Measurements from ENCODE around the gene PDE10A.

DNA sequence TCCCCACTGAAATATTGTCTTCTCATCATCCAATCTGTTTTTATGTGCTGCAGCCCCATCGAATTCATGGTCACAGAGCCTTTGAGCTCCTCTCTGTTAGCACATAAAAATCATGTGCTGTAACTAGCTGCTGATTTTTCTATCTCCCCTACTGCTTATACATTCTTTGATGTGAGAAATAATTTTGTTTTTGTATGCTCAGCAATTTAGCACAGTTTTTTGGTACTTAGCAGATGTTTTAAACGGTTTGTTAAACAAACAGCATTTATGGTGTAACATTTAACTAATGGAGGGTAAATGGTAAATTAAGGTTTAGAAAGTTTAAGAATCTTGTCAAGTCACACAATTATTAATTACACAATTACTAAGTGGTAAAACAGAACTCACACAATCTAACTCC is 221.9 kb downstream of the PDE10A start:
- TF ChIP-seq NR1H2 (CRISPR knock-in tag; IDR thresholded peaks at IDR 0.05) (no peak), SP1 (CRISPR knock-in tag; conservative IDR thresholded peaks at IDR 0.05) (no peak), ESRRA (CRISPR knock-in tag; IDR thresholded peaks at IDR 0.05; ENCODE audit: borderline replicate concordance) (no peak), RELA (CRISPR knock-in tag; IDR thresholded peaks at IDR 0.05; ENCODE audit: borderline replicate concordance) (no peak)
- TF ChIP-seq, protein P1, sequence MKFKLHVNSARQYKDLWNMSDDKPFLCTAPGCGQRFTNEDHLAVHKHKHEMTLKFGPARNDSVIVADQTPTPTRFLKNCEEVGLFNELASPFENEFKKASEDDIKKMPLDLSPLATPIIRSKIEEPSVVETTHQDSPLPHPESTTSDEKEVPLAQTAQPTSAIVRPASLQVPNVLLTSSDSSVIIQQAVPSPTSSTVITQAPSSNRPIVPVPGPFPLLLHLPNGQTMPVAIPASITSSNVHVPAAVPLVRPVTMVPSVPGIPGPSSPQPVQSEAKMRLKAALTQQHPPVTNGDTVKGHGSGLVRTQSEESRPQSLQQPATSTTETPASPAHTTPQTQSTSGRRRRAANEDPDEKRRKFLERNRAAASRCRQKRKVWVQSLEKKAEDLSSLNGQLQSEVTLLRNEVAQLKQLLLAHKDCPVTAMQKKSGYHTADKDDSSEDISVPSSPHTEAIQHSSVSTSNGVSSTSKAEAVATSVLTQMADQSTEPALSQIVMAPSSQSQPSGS (CRISPR knock-in tag; IDR thresholded peaks at IDR 0.05; ENCODE audit: borderline replicate concordance, low read depth), result no peak
- TF ChIP-seq, protein P2, sequence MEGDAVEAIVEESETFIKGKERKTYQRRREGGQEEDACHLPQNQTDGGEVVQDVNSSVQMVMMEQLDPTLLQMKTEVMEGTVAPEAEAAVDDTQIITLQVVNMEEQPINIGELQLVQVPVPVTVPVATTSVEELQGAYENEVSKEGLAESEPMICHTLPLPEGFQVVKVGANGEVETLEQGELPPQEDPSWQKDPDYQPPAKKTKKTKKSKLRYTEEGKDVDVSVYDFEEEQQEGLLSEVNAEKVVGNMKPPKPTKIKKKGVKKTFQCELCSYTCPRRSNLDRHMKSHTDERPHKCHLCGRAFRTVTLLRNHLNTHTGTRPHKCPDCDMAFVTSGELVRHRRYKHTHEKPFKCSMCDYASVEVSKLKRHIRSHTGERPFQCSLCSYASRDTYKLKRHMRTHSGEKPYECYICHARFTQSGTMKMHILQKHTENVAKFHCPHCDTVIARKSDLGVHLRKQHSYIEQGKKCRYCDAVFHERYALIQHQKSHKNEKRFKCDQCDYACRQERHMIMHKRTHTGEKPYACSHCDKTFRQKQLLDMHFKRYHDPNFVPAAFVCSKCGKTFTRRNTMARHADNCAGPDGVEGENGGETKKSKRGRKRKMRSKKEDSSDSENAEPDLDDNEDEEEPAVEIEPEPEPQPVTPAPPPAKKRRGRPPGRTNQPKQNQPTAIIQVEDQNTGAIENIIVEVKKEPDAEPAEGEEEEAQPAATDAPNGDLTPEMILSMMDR (IDR thresholded peaks at IDR 0.05), result no peak
- TF ChIP-seq, protein P3, sequence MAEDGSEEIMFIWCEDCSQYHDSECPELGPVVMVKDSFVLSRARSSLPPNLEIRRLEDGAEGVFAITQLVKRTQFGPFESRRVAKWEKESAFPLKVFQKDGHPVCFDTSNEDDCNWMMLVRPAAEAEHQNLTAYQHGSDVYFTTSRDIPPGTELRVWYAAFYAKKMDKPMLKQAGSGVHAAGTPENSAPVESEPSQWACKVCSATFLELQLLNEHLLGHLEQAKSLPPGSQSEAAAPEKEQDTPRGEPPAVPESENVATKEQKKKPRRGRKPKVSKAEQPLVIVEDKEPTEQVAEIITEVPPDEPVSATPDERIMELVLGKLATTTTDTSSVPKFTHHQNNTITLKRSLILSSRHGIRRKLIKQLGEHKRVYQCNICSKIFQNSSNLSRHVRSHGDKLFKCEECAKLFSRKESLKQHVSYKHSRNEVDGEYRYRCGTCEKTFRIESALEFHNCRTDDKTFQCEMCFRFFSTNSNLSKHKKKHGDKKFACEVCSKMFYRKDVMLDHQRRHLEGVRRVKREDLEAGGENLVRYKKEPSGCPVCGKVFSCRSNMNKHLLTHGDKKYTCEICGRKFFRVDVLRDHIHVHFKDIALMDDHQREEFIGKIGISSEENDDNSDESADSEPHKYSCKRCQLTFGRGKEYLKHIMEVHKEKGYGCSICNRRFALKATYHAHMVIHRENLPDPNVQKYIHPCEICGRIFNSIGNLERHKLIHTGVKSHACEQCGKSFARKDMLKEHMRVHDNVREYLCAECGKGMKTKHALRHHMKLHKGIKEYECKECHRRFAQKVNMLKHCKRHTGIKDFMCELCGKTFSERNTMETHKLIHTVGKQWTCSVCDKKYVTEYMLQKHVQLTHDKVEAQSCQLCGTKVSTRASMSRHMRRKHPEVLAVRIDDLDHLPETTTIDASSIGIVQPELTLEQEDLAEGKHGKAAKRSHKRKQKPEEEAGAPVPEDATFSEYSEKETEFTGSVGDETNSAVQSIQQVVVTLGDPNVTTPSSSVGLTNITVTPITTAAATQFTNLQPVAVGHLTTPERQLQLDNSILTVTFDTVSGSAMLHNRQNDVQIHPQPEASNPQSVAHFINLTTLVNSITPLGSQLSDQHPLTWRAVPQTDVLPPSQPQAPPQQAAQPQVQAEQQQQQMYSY (CRISPR knock-in tag; IDR thresholded peaks at IDR 0.05), result no peak
- TF ChIP-seq, protein P4, sequence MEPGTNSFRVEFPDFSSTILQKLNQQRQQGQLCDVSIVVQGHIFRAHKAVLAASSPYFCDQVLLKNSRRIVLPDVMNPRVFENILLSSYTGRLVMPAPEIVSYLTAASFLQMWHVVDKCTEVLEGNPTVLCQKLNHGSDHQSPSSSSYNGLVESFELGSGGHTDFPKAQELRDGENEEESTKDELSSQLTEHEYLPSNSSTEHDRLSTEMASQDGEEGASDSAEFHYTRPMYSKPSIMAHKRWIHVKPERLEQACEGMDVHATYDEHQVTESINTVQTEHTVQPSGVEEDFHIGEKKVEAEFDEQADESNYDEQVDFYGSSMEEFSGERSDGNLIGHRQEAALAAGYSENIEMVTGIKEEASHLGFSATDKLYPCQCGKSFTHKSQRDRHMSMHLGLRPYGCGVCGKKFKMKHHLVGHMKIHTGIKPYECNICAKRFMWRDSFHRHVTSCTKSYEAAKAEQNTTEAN (CRISPR knock-in tag; IDR thresholded peaks at IDR 0.05), result no peak
- TF ChIP-seq, protein P5, sequence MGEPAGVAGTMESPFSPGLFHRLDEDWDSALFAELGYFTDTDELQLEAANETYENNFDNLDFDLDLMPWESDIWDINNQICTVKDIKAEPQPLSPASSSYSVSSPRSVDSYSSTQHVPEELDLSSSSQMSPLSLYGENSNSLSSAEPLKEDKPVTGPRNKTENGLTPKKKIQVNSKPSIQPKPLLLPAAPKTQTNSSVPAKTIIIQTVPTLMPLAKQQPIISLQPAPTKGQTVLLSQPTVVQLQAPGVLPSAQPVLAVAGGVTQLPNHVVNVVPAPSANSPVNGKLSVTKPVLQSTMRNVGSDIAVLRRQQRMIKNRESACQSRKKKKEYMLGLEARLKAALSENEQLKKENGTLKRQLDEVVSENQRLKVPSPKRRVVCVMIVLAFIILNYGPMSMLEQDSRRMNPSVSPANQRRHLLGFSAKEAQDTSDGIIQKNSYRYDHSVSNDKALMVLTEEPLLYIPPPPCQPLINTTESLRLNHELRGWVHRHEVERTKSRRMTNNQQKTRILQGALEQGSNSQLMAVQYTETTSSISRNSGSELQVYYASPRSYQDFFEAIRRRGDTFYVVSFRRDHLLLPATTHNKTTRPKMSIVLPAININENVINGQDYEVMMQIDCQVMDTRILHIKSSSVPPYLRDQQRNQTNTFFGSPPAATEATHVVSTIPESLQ (CRISPR knock-in tag; IDR thresholded peaks at IDR 0.05), result no peak

Measured in WTC11 (cell line).